KOPT-K1 (cell line): ENCODE data around the gene STAT1.

ENCODE experiments used
- H3K27ac ChIP-seq: fragments of 200-600 bp; sonication (generic); 2 replicates; pipeline ENCODE4 v1.5.1; 2016; ENCODE audit warnings: antibody characterized with exemption, mild to moderate bottlenecking, low read depth, low read length; ENCODE audit not compliant: poor library complexity, severe bottlenecking
- H3K36me3 ChIP-seq: fragments of 200-600 bp; sonication (generic); 2 replicates; pipeline ENCODE4 v1.5.1; 2017; ENCODE audit warnings: antibody characterized with exemption, mild to moderate bottlenecking, low read length, moderate library complexity; ENCODE audit not compliant: insufficient read depth
- H3K9me3 ChIP-seq: fragments of 200-600 bp; sonication (generic); 2 replicates; pipeline ENCODE4 v1.5.1; 2017; ENCODE audit warnings: antibody characterized with exemption, low read length, mild to moderate bottlenecking; ENCODE audit not compliant: insufficient read depth, poor library complexity, severe bottlenecking

The STAT1 gene

DNA sequence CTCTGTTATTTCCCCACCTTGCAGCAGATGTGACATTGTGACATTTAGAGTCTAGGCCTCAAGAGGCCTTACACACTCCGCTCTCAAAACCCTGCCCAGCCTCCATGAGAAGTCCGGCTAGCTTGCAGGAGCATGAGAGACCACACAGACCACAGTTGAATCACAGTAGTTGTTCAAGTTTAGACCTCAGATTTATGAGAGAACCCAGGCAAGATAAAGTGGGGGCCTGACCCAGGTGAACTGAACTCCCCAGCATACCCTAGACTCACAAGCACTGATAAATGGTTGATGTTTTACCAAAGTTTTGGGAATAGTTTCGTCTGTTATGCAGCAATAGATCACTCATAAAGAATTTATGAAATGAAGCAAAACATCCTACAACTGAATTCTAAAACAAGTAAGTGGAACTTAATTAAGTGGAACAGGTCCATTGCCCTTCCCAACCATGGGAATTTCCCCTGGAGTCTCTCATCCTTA, 4.7 kb upstream of the STAT1 start:
- H3K9me3 ChIP-seq: no peaks in the 10 kb centered on the region
- peak overlapping the region; percentile 16 for H3K27ac ChIP-seq
- no peaks in the 10 kb centered on the region for H3K36me3 ChIP-seq

DNA sequence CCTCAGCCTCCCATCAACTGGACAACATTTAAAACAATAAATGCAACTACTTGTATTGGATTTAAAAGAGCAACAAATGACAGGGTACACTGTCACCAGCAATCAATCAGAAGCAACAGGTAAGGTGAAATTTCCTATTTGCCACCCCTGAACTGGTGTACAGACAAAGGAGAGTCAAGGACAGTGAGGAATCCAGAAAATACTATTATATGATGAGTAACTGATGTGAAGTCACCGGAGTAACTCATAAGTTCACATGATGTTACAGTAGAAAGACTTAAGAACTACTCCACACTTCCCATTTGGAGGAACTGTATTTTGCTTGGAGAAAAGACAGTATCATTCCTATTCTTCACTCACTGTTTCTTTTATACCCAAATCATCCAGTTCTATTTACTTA, 4.1 kb upstream of the STAT1 start:
- no peak overlapping the region for H3K27ac ChIP-seq
- no peaks in the 10 kb centered on the region for H3K36me3 ChIP-seq
- H3K9me3 ChIP-seq: no peaks in the 10 kb centered on the region

DNA sequence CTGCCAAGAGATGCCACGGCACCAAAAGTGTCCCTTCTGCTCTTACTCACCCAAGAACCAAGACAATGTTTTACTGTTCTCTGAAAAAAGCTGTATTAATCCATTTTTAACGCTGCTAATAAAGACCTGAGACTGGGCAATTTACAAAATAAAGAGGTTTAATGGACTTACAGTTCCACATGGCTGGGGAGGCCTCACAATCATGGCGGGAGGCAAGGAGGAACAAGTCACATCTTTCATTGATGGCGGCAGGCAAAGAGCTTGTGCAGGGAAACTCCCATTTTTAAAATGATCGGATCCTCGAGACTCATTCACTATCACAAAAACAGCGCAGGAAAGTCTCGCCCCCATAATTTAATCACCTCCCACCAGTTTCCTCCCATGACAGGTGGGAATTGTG, 1.9 kb upstream of the STAT1 start:
- Histone ChIP-seq H3K27ac (no peak overlapping the region), H3K9me3 (no peaks in the 10 kb centered on the region), H3K36me3 (peaks cover 19% of the 10 kb centered on the region)

DNA sequence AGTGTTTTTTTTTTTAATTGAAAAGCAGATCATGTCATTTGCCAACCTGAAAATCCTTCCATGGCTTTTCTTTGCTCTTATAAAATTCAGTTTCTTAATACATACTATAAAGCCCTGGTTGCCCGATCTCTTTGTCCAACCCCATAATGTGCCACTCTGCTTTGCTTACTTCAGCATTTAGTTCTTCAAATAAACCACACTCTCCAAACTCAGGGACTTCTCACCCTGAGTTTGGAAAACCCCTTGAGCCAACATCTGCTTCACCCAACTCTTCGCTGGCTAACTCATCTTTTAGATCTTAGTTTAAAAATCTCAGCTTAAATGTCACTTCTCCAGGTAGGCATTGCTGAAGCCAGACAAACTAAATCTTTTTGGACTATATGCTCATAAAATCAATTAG, 1.3 kb upstream of the STAT1 start:
- no peaks in the 10 kb centered on the region for H3K9me3 ChIP-seq
- peaks cover 25% of the 10 kb centered on the region for H3K36me3 ChIP-seq
- H3K27ac ChIP-seq: peak overlapping the region; percentile 82

- peaks cover 31% of the 10 kb centered on the region for H3K36me3 ChIP-seq
- peak overlapping the region; percentile 82 for H3K27ac ChIP-seq
- H3K9me3 ChIP-seq: no peaks in the 10 kb centered on the region
Observed at GRCh38 chr2:191014653-191015020, 666 bp upstream of the STAT1 start.

DNA sequence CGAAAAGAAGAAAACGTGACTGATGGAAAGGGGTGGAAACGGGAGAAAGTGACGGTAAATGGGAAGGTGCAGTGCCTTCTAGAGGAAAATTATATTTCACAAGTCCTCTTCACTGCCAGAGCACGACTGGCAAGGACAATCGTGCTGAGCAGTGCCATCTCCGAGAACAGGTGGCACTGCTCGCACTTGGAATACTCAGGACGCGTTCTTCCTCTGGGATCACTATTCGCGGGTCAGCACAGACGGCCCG, 364 bp downstream of the STAT1 start:
- Histone ChIP-seq H3K27ac (peak overlapping the region; percentile 82), H3K36me3 (peaks cover 41% of the 10 kb centered on the region), H3K9me3 (no peaks in the 10 kb centered on the region)

DNA sequence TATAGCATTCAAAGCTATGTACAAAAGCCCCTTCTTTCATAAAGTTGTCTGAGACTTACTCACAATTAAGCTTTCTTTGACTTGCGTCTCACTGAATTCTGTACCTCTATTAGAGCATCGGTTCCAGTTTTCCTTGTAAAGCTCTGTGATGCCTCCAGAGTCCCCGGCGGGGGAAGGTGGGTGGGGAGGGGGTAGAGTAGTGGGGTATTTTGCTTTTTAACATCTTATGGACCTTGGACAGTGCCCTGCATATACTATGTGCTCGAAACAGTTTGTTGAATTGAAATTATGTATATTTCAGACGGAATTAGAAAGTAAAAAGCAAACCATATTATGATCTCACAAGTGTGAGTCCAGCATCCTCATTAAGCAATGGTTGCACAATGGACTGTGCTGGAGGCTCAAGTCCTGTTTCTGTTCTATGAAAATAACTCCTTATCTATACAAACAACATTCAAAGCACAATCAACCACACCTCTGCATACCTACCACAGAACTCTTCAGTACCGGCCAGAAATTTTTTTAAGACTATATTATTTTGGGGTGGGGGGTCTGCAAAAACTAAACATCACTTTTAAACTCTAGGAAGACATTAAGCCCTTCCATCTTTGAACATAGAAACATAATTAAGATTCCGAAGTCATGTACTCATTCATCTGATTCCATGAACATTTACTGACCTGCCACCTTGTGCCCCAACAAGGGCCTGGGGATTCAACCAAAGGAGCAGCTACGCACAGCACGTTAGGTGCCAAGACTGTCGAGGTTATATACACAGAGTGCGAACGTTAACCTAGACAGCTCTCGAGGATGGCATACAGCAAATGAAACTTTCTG, 908 bp downstream of the STAT1 start:
- H3K9me3 ChIP-seq: no peaks in the 10 kb centered on the region
- peak overlapping the region; percentile 82 for H3K27ac ChIP-seq
- H3K36me3 ChIP-seq: peaks cover 46% of the 10 kb centered on the region

- peak overlapping the region; percentile 82 for H3K27ac ChIP-seq
- peaks cover 54% of the 10 kb centered on the region for H3K36me3 ChIP-seq
- no peaks in the 10 kb centered on the region for H3K9me3 ChIP-seq
Observed at GRCh38 chr2:191012346-191012745, 1.6 kb downstream of the STAT1 start.

GRCh38 chr2:191010887-191011885, 2.8 kb downstream of the STAT1 start:
- Histone ChIP-seq H3K9me3 (no peaks in the 10 kb centered on the region), H3K27ac (no peak overlapping the region), H3K36me3 (peaks cover 65% of the 10 kb centered on the region)

DNA sequence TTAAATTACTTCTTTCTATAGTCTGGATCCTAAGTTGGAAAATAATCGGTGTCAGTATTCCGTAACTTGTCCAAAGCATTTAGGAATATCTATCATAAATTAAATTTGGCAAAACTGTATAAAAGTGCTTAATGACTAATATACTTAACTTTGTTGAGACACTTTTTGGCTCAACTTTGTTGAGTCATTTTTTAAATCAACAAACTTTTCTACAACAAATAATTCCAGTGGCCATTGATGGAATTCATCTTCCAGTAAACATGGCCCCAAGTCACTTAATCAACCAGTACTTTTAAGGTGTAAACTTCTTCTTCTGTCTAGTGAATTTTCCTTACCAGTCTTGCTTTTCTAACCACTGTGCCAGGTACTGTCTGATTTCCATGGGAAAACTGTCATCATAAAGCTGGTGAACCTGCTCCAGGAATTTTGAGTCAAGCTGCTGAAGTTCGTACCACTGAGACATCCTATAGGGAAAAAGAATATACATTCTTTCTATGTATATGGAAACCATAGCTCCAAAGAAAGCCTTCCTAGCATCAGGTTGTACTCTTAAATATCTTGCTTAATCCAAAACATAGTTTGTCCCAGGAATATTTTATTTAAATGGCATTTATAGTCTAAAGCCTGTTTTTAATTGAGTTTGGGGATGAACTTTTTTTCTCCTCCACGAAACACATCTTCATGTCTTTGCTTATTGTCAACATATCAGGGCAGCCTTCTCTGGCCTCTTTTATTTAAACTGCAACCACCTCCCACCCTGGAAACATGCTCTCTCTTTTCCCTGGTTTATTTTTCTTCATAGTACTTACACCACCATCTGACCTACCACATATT, 4.2 kb downstream of the STAT1 start:
- Histone ChIP-seq H3K36me3 (peaks cover 79% of the 10 kb centered on the region), H3K27ac (no peak overlapping the region), H3K9me3 (peaks cover 6% of the 10 kb centered on the region)

- H3K27ac ChIP-seq: no peak overlapping the region
- peaks cover 94% of the 10 kb centered on the region for H3K36me3 ChIP-seq
- peaks cover 21% of the 10 kb centered on the region for H3K9me3 ChIP-seq
Observed at GRCh38 chr2:191008286-191008685, 5.7 kb downstream of the STAT1 start.

GRCh38 chr2:191006997-191007783, 6.8 kb downstream of the STAT1 start:
- peaks cover 21% of the 10 kb centered on the region for H3K9me3 ChIP-seq
- H3K36me3 ChIP-seq: peaks cover 99% of the 10 kb centered on the region
- H3K27ac ChIP-seq: no peak overlapping the region

DNA sequence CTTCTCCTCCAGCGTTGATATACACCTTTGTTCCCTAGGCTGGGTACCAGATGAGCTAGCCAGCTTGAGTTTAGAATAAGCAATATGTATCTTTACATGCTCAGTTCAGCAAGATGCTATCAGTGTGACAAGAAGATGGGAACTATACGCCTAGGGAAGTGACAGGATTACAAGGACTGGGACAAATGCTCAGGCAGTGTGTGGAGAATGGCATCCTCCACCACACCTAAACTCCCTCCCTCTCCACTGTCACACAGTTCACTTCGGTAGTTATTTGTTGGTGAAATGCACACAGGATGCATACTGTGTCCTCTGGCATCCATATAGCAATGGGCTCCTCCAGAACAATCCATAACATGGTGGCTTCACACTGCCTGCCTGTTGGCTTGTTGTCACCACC, 7.7 kb downstream of the STAT1 start:
- Histone ChIP-seq H3K9me3 (peaks cover 21% of the 10 kb centered on the region), H3K36me3 (peaks cover 99% of the 10 kb centered on the region), H3K27ac (no peak overlapping the region)
